Stimulated activated CD4-positive, alpha-beta T cell treated with anti-CD3 and anti-CD28 coated beads, Interleukin-1b, Interleukin-23, amount 100 ng/mL, for 48 hours (primary cell): Measurements from ENCODE around the gene NEMP2.
"Not testable (repeated sequence)": the region's sequence is repeated elsewhere in the genome, so short reads cannot be mapped to it uniquely, and the experiment has no call there.

ENCODE experiments used
- DNase-seq: peaks from one replicate; pipeline ENCODE4 v3.0.0-alpha.2; 2020

Gene NEMP2

GRCh38 chr2:190524928-190525327 is 9.6 kb downstream of the NEMP2 start:
- DNase-seq: no peak

- no peak for DNase-seq
These were observed 14.4 kb downstream of the NEMP2 start for GRCh38 chr2:190519975-190520767.

DNA sequence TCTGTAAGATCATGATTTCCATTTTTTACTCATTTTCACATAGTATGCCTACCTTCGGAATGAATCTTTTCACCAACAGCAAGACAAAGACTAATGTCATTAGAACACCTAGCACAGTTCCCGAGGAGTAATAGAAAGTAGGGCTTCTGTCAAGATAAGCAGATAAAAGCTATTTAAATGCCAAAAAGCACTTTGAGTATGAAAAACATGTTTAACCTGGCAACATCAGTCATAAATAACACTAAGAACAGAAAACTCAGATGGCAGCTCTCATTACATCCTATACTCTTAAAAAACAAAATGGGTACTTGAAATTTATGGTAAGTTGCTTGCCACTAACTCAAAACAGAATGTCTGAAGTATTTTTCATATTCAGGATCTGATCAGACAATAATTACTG is 17.1 kb downstream of the NEMP2 start:
- no peak for DNase-seq

- DNase-seq: no peak
These were observed 18.8 kb downstream of the NEMP2 start for GRCh38 chr2:190515687-190516086.

DNA sequence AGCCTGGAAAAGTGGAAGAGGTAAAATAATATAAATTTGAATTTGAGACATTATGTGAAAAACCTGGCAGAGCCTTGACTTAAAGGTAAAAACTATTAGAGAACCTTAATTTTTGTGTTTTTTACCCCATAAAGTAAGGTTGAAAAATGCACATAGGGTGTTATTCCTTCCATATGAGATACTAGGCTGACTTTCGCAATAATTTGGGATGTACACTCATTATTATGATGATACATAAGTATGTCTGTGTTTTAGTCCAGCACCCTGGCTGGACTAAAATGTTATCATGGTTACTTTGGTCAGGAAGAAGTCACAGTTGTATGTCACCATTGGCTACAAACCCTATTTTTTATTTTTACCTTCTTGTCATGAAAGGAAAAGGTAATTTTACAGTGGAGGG is 19.8 kb downstream of the NEMP2 start:
- DNase-seq: no peak

GRCh38 chr2:190513877-190514276 is 20.6 kb downstream of the NEMP2 start:
- no peak for DNase-seq

DNA sequence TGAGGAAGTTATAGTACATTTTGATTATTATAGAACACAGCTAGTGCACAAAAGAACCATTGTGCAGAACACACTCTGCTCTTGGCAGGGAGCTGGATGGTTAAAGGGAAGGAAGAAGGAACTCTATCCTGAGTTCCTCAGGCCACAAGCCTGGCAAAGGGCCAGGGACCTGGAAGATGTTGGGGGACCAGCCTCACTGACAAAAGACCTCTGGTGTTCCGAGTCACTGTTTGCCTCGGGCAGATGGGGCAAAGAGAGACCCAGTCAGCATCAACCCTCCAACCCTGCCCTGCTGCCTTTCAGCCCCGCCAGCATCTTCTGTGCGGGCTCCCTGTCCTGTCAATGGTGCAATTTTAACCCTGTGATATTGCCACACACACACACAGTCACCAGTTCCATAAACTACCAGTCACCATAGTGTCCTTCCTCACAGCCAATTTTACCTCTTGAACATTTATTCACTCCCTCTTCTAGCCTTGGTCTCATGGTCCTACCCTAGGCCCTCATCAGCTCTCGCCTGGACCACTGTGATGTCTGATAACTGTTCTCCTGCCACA is 21.9 kb downstream of the NEMP2 start:
- no peak for DNase-seq

DNA sequence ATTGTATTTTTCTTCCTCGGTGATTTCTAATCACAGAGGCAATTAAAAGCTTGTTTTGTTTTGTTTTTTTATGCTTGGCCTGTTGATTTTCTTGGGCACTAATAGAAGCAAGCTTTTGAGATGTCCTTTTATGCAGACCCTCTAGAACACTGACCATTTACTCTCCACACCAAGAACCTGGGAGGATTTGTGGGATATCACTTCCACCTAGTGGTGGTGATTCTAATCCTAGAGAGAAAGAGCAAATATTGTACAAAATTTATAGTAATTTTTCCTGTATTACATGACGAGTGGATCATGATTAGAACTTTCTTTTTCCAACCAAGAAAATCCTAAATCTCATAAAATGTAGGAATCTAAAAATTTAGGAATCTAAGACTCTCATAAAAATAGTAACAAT is 23.4 kb downstream of the NEMP2 start:
- DNase-seq: no peak

DNA sequence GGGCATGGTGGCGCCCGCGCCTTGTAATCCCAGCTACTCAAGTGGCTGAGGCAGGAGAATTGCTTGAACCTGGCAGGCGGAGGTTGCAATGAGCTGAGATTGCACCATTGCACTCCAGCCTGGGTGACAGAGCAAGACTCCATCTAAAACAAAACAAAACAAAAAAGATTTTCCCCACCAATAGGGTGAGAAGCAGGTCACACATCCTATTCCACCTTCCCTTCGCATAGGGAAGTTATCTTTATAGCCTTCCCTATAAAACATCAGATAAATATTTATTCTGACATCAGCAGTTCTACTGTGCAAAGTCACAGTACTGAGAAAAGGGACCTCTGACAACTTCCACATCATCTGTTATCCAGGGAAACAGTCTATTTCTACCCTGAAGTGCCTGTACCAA is 24.6 kb downstream of the NEMP2 start:
- not testable (repeated sequence) for DNase-seq

GRCh38 chr2:190507135-190507534 is 27.4 kb downstream of the NEMP2 start:
- DNase-seq: no peak

DNA sequence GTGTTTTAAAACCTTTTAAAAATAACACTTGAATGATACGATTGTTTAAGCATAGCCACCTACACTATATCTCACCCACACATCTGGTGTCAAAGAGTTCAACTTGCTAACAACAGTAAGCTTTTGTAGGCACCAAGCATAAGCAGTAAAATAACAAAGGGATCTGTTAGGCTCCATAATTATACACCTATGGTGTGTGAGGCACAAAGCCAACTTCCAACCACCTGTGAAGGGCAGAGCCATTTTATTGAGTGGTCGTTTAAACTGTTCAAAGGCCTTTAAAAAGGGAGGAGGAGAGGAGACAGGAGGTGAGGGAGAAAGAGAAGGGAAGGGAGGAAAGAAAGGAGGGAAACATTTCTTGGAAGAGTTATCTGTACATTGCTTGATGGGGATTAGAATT is 27.9 kb downstream of the NEMP2 start:
- DNase-seq: no peak

GRCh38 chr2:190505696-190506095 is 28.8 kb downstream of the NEMP2 start:
- DNase-seq: no peak

GRCh38 chr2:190504912-190505311 is 29.6 kb downstream of the NEMP2 start:
- no peak for DNase-seq

GRCh38 chr2:190503088-190503487 is 31.4 kb downstream of the NEMP2 start:
- DNase-seq: no peak

DNA sequence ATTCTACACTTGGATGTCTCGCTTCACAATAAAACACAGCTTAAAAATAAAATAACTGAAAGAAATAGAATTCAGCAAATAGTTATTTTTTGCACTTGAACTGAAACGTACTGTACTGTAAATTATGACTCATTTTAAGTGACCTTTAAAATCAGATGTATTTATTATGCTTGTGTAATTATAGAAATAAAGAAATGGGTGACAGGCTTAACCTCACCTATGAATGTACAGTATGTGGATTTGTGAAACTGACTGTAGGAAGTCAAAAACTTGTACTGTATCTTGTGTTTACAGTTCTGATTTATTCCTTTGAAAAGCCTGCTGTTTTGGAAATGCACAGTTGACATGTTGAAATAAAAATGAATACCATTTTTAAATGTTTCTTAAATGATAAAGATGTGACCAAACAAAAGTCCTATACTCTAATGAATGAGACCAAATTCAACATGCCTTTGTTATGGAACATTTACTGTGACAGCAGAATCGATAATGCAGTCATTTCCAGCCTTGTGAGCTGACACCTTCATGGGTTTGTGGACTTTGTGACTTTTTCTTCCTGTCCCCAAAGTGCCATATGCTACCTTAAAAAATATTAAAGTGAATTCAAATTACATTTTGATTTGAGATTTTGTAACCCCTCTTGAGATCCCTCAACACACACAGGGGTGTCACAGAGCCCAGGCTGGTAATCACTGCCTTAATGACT is 32.7 kb downstream of the NEMP2 start:
- no peak for DNase-seq

DNA sequence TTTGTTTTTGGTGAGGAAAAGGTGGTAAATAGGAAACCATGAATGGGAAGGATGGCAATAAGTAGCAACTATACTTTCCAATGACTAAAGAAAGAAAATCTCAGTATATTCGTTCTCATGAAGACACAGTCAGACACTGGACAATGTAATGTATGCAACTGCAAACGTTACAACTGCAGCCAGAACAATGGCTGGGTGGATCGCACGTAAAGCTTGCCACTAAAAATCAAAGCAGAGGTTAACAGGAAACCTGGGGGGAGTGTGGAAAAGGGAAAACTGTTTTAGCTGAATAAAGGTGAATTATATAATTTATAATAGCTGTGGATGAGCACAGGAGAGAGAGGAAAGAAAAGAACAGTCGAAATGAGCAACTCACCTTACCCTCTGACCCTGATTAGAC is 33.3 kb downstream of the NEMP2 start:
- DNase-seq: no peak

GRCh38 chr2:190500054-190500502 is 34.4 kb downstream of the NEMP2 start:
- no peak for DNase-seq

GRCh38 chr2:190499273-190499672 is 35.2 kb downstream of the NEMP2 start:
- DNase-seq: no peak

DNA sequence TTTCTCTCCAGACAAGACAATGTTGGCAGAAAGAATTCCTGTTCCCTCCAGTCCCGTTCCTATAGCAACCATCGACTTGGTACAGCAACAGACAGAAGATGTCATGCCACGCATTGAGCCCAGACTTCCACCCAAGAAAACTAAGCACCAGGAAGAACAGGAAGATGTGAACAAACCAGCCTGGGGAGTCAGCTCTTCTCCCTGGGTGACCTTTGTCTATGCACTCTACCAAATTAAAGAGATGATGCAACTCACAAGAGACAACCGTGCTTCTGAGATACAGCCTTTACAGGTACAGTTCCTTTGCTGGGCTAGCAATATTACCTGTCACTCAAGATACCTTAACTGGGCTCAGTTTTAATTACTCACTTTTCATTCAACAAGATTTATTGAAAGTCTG is 37.1 kb downstream of the NEMP2 start:
- no peak for DNase-seq

DNA sequence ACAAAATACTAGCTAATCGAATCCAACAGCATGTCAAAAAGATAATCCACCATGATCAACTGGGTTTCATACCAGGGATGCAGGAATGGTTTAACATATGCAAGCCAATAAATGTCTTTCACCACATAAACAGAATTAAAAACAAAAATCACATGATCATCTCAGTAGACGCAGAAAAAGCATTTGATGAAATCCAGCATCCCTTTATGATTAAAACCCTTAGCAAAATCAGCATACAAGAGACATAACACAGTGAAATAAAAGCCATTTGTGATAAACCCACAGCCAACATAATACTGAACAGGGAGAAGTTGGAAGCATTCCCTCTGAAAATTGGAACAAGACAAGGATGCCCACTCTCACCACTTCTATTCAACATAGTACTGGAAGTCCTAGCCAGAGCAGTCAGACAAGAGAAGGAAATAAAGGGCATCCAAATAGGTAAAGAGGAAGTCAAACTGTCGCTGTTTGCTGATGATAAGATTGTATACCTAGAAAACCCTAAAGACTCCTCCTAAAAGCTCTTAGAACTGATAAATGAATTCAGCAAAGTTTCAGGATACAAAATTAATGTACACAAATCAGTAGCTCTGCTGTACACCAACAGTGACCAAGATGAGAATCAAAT is 39.8 kb downstream of the NEMP2 start:
- DNase-seq: not testable (repeated sequence)

GRCh38 chr2:190493095-190493494 is 41.4 kb downstream of the NEMP2 start:
- DNase-seq: no peak

- no peak for DNase-seq
These were observed 44.0 kb downstream of the NEMP2 start for GRCh38 chr2:190490502-190490901.

GRCh38 chr2:190489475-190489874 is 45.0 kb downstream of the NEMP2 start:
- DNase-seq: no peak
